MG63 (cell line): ENCODE measurements around the gene KLHL33. TPM values are rescaled to one million over a fixed set of nuclear protein-coding genes. Genes with fewer than 3 reads are reported as not detected.

ENCODE experiments used
- DNase-seq: peaks from one replicate; pipeline ENCODE4 v3.0.0-alpha.2; 2020
- H3K27me3 ChIP-seq: fragments of 250-450 bp; sonication (Bioruptor Pico); 2 replicates; pipeline ENCODE4 v1.5.1; 2020; ENCODE audit warnings: mild to moderate bottlenecking, moderate library complexity
- H3K36me3 ChIP-seq: fragments of 250-450 bp; sonication (Bioruptor Pico); 2 replicates; pipeline ENCODE4 v1.5.1; 2020; ENCODE audit warnings: mild to moderate bottlenecking, moderate library complexity
- H3K4me3 ChIP-seq: fragments of 250-450 bp; sonication (Bioruptor Pico); 2 replicates; pipeline ENCODE4 v1.5.1; 2020; ENCODE audit warnings: mild to moderate bottlenecking, moderate library complexity
- H3K9me3 ChIP-seq: fragments of 250-450 bp; sonication (Bioruptor Pico); 2 replicates; pipeline ENCODE4 v1.5.1; 2020; ENCODE audit warnings: mild to moderate bottlenecking, moderate library complexity
- total RNA-seq: library from RNA; depleted of rRNA; stranded (reverse); fragments of >200 nt; shearing (Covaris generic); gene quantifications from 2 replicates; pipeline ENCODE4 v1.2.3, GENCODE V29; 2014; ENCODE audit warnings: low replicate concordance

The KLHL33 gene
- total RNA-seq, 1 experiment from 2014 or later = not detected

DNA sequence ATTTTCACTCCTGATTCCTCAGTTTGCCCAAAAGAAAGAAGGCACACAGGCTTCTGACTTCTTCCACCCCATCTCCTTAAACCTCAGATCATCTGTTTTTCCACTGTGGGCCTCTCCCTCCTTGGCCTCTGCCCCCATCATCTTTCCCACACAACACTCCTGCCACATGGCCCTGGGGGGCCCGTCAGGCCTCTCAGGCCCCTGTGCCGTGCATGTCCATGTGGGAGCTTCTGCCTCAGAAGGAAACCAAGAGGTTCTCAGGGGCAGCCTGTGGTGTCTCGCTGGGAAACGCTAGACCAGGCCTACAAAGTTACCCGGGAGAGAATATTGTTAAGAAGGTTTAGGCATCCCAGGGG is 8.0 kb downstream of the KLHL33 start:
- Histone ChIP-seq H3K4me3 (no peak overlapping the region), H3K36me3 (no peaks in the 10 kb centered on the region)
- no peak for DNase-seq

DNA sequence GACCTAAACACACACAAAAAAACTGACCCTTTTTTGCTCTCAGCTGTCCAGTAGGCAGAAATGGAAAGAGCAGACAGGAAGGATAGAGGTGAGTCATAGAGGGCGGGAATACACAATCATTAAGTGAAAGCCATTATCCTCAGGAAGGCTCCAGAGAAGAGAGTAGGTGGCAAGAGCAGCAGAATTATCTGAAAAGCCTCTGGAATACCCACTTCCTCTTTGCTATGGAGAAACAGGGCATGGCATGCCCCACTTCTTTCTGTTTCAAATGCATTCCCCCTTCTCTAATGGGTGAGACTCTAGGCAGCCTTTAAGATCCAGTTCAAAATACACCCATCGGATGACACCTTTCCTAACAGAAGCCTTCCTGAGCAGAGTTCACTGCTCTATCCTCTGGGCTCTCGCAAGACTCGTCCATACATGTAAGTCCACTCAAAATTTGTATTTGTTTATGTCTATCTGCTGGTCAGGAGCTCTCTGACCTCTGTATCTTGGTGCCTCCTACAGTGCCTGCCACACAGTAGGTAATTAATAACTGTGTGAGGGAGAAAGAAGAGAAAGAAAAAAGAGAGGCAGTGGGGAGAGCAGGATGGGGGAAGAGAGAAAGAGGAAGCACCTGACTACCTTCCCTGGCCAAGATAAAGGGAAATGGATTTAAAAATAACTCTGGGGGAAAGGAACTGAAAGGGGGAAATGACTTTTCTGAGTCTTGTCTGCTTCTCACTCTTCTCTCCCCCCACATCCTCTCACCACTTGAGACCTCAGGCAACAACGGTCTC is 8.5 kb downstream of the KLHL33 start:
- H3K36me3 ChIP-seq = no peaks in the 10 kb centered on the region
- no peaks in the 10 kb centered on the region for H3K27me3 ChIP-seq
- no peaks in the 10 kb centered on the region for H3K9me3 ChIP-seq
- DNase-seq = no peak
- H3K4me3 ChIP-seq = no peak overlapping the region

More for the DNA sequence above, 8.0 kb downstream of the KLHL33 start:
- no peaks in the 10 kb centered on the region for H3K27me3 ChIP-seq
- no peaks in the 10 kb centered on the region for H3K9me3 ChIP-seq

DNA sequence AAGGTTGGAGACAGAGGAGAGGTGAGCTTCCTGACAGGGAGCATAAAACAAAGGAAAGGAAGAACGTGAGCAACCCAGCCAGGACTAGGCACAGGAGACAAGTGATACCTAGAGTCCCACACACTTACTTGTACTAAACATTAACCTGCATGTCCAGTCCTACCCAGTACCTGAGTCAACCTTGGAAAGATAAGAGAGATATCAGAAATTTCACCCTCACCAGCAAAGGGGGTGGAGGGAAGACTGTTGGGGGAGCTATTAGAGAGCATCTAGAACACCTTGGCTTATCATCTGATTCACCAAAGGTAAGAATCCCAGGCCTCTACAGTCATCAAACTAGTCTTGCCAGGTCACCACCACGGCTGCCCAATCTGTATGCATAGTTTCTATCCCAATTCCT is 11.1 kb downstream of the KLHL33 start:
- no peaks in the 10 kb centered on the region for H3K36me3 ChIP-seq
- H3K9me3 ChIP-seq = no peaks in the 10 kb centered on the region
- H3K27me3 ChIP-seq = no peaks in the 10 kb centered on the region
- no peak overlapping the region for H3K4me3 ChIP-seq
- DNase-seq = no peak

DNA sequence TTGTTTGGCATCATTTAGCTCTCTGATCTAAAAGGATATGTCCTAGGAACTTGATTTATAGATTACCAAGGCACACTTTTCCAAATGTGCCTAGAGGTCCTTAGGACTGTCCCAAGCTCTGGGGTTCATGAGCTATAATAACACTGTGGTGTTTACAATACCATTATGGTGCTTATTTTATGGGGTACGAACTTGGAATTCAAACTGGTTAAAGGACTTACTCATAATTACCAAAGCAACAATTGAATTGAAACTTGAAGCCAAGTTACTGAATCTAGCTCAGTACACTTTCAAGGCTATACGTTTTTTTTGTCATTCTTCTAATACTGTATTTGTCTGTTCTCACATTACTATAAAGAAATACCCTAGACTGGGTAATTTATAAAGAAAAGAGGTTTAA is 13.1 kb downstream of the KLHL33 start:
- DNase-seq = no peak
- Histone ChIP-seq H3K27me3 (no peaks in the 10 kb centered on the region), H3K4me3 (no peak overlapping the region), H3K36me3 (no peaks in the 10 kb centered on the region), H3K9me3 (no peaks in the 10 kb centered on the region)

DNA sequence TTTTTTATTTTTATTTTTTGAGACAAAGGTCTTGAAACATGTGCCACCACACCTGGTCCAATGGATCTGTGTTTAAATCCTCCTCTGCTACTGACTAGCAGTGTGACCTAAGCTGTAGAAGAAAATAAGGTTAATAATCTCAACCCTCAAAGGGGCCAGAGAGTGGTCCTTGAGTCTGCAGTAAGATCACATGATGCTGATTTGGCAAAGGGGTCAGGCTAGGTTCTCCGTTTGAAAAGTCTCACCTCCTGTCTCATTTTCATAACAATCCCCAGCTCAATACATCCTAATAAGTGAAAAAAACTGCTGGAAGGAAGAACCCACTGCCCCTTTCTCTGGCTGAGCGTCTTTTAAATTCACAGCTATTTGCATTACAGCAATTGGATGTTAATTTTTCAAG is 14.7 kb downstream of the KLHL33 start:
- Histone ChIP-seq H3K4me3 (no peak overlapping the region), H3K27me3 (no peaks in the 10 kb centered on the region), H3K36me3 (no peaks in the 10 kb centered on the region), H3K9me3 (no peaks in the 10 kb centered on the region)
- no peak for DNase-seq

DNA sequence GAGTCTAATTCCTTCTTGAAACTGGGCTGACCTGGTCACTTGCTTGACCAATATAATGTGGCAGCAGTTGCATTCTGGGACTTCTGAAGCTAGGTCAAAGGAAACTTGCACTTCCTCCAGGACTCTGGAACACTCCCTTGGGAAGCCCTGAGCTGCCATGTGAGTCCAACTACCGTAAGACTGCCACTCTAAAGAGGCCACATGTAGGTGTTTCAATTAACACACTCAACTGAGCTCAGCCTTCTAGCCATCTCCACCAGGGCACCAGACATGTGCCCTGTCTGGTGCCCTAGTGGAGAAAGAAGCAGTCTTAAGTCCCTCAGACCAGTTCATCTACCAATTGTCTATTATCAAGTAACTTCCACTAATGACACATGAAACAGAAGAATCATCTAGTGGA is 16.5 kb downstream of the KLHL33 start:
- Histone ChIP-seq H3K36me3 (no peaks in the 10 kb centered on the region), H3K9me3 (no peaks in the 10 kb centered on the region), H3K27me3 (no peaks in the 10 kb centered on the region), H3K4me3 (no peak overlapping the region)
- DNase-seq = no peak

DNA sequence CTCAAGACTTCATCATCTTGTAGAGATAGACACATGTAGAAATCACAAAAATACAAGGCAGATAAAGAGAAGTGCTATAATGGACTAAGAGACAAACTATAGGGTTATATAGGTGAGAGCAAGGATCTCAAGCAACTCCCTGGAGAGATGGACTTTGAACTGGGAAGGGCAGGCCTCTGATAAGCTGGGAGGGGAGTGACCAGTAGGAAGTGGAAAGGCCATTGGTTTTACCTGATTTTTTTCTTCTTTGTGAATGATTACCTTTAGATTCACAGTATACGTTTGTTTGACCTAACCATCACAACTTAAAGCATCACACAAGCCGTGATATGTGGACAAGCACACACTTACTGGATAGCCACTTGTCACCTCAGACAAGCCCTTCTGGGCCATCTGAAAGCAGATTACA is 17.5 kb downstream of the KLHL33 start:
- H3K4me3 ChIP-seq = no peak overlapping the region
- no peak for DNase-seq
- H3K27me3 ChIP-seq = no peaks in the 10 kb centered on the region
- no peaks in the 10 kb centered on the region for H3K36me3 ChIP-seq
- H3K9me3 ChIP-seq = no peaks in the 10 kb centered on the region

DNA sequence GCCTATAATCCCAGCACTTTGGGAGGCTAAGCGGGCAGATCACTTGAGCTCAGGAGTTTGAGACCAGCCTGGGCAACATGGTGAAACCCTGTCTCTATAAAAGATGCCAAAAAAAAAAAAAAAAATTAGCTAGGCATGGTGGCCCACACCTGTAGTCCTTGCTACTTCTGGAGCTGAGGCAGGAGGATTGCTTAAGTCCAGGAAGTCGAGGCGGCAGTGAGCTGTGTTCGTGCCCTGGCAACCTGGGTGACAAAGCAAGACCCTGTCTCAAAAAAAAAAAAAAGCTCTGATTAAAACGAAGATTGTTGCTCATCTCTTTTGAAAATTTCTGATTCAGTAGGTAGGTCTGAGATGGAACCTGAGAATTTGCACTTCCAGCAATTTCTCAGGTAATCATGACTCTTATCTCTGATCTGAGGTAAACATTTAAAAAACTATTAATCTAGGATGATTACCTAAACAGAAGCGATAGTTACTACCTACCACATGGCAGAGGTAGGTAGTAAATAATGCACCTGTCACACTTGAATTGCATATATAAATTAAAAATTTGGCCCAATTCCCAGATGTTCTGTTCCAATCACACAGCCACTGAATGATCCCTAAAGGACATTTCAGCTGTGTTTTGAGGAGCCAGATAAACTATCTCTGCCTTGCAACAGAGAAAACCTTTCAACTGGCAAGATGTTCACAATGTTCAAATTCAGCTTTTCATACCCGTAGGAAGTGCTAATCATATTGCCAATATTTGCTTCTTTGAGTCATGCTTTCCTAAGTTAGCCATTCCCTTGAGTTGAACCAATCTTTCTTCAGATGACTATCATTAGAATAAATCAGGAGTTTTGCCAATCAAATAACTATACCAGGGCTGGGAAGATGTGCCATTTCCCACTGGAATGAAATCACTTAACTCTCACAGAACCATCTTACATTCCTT is 18.4 kb downstream of the KLHL33 start:
- no peak for DNase-seq
- H3K4me3 ChIP-seq = no peak overlapping the region
- no peaks in the 10 kb centered on the region for H3K27me3 ChIP-seq
- no peaks in the 10 kb centered on the region for H3K9me3 ChIP-seq
- H3K36me3 ChIP-seq = no peaks in the 10 kb centered on the region

DNA sequence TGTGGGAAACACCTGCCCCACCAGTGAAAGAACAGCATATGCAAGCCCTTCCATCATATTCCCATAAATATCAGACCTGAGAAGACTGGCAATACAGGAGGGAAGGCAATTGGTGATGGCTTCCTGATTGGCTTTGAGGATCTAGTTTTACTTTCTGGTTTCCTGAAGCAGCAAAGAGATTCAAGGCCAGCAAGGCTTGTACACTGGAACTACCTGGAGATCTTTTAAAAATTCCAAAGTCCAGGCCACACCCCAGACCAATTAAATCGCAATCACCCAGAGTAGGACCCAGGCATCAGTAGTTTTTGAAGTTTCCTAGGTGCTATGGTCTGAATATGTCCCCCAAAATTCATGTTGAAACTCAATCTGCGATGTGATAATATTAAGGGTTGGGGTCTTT is 19.7 kb downstream of the KLHL33 start:
- Histone ChIP-seq H3K36me3 (no peaks in the 10 kb centered on the region), H3K4me3 (no peak overlapping the region), H3K27me3 (no peaks in the 10 kb centered on the region), H3K9me3 (no peaks in the 10 kb centered on the region)
- DNase-seq = no peak

DNA sequence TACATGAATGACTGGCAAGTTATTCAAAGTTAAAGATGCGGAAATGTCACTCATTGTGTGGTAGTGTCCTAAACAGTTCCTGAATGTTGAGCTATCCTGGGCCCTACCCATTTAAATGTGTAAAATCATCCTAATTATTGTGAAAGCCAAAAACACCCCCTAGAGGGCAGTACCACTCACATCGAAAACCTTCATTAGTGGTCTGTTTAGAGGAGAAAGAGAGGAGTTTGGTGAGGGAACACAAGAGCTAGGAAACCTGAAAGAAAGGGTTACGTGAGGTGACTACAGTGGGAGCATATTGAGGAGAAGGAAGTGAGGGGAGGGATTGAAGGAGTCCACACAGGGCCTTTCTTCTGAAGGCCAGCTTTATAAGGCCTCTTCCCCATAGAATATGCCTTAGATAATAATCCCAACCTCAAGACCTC is 20.2 kb downstream of the KLHL33 start:
- Histone ChIP-seq H3K27me3 (no peaks in the 10 kb centered on the region), H3K9me3 (no peaks in the 10 kb centered on the region), H3K36me3 (no peaks in the 10 kb centered on the region), H3K4me3 (no peak overlapping the region)
- DNase-seq = no peak

DNA sequence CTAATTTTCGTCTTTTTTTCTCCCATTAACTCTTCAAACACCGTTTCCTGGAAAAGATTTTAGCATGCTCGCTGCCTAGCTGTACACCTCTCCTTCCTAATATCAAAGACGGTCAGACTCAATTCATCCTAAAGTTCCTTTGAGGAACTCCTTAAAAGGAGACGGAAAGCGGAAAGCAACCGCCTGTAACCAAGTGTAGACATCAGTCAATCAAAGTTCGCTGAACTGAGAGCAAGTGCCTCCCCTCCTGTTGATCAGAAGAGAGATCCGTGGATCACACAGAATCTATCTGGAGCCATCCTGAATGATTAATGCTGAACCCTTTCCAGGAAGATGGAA is 22.3 kb downstream of the KLHL33 start:
- H3K9me3 ChIP-seq = no peaks in the 10 kb centered on the region
- no peaks in the 10 kb centered on the region for H3K36me3 ChIP-seq
- DNase-seq = no peak
- H3K4me3 ChIP-seq = peak overlapping the region; percentile 95
- H3K27me3 ChIP-seq = no peaks in the 10 kb centered on the region

DNA sequence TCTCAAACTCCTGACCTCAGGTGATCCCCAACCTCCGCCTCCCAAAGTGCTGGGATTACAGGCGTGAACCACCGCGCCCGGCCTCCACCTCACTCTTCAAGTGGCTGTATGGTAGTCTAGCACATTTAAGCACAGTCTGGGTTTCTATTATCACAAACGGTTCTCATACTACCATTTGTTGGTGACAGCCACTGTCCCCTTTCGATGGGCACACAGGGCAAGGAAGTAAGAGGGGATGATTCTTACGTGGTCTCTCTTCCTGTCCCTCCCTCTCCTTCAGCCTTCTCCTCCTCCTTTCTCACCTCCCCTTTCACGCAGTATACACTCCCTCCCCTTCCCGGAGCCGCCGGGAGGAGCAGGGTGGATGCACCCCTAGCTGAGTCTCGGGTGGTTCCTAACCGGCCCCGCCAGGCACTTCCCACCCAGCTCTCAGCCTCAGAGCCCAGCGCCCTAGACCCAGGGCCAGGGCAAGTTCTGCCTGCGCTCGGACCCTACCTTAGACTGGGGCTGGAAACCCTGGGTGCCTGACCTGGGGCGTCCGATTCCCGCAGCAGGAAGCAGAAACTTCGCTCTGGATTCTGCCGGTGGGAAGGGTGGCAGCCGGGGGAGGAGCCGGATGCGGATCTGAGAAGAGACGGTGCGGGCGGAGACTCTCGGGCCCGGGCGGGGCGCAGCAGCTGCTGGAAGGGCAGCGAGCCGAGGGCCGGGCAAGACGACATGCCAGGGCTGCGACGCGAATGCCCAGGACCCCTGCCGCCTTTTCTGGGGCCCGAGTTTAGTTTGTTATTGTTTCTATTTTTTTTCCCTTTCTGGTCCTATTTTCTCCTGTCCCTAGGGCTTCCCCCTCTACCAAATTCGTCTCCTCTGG is 22.9 kb downstream of the KLHL33 start, which contains the start of gene TEP1:
Gene TEP1, minus strand, starts transcription at position 626 of the 868 bp plus-strand sequence. CDS start 5,062 bp downstream, outside the sequence.
- no peaks in the 10 kb centered on the region for H3K9me3 ChIP-seq
- H3K36me3 ChIP-seq = no peaks in the 10 kb centered on the region
- peak; percentile 84 for DNase-seq
- no peaks in the 10 kb centered on the region for H3K27me3 ChIP-seq
- peak within 1 kb of the TSS; percentile 95 for H3K4me3 ChIP-seq

DNA sequence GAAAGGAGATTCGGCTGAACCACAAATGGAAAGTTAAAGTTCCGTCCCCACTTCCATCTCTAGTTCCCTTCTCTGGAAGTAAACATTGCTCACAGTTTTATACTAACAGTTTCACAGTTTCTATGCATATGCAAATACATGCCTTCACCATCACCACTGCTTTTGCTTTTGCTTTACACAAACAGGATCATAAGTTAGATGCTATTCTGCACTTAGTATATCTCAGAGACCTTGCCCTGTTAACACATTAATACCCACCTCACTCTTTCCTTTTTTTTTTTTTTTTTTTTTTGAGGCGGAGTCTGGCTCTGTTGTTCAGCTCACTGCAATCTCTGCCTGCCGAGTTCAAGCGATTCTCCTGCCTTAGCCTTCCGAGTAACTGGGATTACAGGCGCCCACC is 23.6 kb downstream of the KLHL33 start:
- Histone ChIP-seq H3K36me3 (no peaks in the 10 kb centered on the region), H3K27me3 (no peaks in the 10 kb centered on the region), H3K9me3 (no peaks in the 10 kb centered on the region), H3K4me3 (peak overlapping the region; percentile 95)
- no peak for DNase-seq

DNA sequence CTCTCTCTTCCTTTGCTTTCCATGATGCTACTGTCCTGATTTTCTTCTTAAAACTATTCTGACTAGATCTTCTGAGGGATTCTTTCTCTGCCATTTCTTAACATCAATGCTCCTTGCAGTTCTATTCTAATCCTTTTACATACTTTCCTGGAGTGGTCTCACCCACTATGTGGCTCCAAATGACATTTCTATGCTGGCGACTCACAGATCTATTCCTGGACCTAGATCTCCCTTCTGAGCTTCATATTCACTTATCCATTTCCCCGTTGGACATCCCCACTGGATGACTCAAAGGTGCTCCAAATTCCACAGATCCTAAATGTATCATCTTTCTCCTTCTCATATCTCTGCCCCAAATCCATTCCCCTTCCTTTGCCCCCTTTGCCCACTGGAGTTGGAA is 26.7 kb downstream of the KLHL33 start:
- peaks cover 2% of the 10 kb centered on the region for H3K36me3 ChIP-seq

DNA sequence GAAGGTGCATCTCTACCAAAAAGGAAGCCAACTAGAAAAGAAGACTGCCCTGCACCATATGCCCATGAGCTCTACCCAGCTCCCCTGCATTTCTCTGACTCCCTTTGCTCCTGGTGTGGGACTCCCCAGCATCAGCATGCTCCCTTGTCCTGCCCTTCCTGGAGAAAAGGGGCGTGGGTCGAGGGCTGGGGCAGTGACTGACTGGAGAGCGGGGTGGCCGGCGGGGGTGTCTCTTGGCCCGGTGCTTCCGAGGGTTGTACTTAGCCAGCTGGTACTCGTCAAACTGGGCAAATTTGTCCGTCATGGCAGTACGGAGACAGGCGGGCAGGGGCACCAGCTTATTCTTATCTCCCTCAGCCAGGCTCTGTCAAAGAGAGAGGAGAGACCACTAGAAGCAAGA is 32.4 kb downstream of the KLHL33 start:
- H3K9me3 ChIP-seq = no peaks in the 10 kb centered on the region
- H3K4me3 ChIP-seq = no peak overlapping the region
- DNase-seq = no peak
- peaks cover 4% of the 10 kb centered on the region for H3K36me3 ChIP-seq
- no peaks in the 10 kb centered on the region for H3K27me3 ChIP-seq

More for the DNA sequence above, 26.7 kb downstream of the KLHL33 start:
- no peak for DNase-seq
- Histone ChIP-seq H3K4me3 (no peak overlapping the region), H3K9me3 (no peaks in the 10 kb centered on the region), H3K27me3 (no peaks in the 10 kb centered on the region)

DNA sequence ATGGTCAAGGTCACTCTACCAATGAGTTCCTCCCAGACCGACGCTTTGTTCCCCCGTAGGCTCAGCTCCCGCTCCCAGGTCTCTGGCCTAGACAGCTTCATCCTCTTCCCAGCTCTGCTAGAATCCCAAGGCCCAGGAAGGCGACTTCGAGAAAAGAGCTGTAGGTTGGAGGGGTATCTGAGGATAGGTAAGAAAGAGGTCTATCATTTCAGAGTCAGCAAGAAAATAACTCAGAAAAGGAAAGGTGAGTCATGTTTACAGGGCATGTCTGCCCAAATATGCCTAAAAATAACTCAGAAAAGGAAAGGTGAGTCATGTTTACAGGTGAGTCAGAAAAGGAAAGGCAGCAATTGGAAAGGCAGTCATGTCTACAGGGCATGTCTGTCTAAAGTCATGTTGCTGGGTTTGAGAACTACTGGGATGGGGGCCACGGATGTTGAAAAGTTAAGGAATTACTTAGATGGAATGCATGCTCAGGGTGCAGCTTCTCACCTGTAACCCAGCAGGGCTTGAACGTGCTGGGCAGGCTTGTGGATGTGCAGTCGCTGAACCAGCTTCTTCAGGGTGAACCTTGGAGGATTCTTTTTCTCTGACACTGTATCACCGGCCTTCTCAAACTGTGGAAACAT is 34.9 kb downstream of the KLHL33 start:
- no peak for DNase-seq

More for the DNA sequence above, 34.9 kb downstream of the KLHL33 start:
- Histone ChIP-seq H3K9me3 (no peaks in the 10 kb centered on the region), H3K4me3 (no peak overlapping the region), H3K27me3 (no peaks in the 10 kb centered on the region), H3K36me3 (peaks cover 2% of the 10 kb centered on the region)
